PC-3 (cell line): ENCODE data around the gene AUH. TPM values are rescaled to one million over a fixed set of nuclear protein-coding genes. Genes with fewer than 3 reads are reported as not detected.
A peak's percentile ranks its signal among the peaks of the same experiment; 100 is the strongest.

ENCODE experiments used
- ATAC-seq: fragments of 200-7000 bp; cut with Tn5 transposase; 2 replicates; pipeline ENCODE4 v1.9.1; 2020; ENCODE audit warnings: mild to moderate bottlenecking, moderate library complexity
- BruUV-seq: library from RNA; stranded (reverse); fragments of 400-500 nt; replicated peaks from 2 replicates; lab custom pipeline; 2021; lab: Mats Ljungman, UMichigan
- CTCF ChIA-PET: fragments of 300-600 bp; sonication (Branson Sonifier 250); formaldehyde crosslinking; loops from one replicate; lab custom pipeline; 2022; ENCODE audit warnings: antibody characterized with exemption; lab: Charles Lee
- POLR2A ChIA-PET: fragments of 300-600 bp; sonication (Branson Sonifier 250); formaldehyde crosslinking; loops from one replicate; lab custom pipeline; 2022; ENCODE audit warnings: antibody characterized with exemption; ENCODE audit not compliant: unreplicated experiment; lab: Charles Lee
- DNase-seq: peaks from one replicate; pipeline ENCODE4 v3.0.0-alpha.2; 2015
- H2AFZ ChIP-seq: fragments of 300-600 bp; sonication (generic); 2 replicates; pipeline ENCODE4 v1.6.0; 2016; ENCODE audit warnings: antibody characterized with exemption, low read length
- H3F3A ChIP-seq: fragments of 300-600 bp; sonication (generic); one replicate; pipeline ENCODE4 v1.6.0; 2017; ENCODE audit warnings: antibody characterized with exemption, low read length, control low read depth, mild to moderate bottlenecking; ENCODE audit not compliant: unreplicated experiment
- H3K27ac ChIP-seq: fragments of 300-600 bp; sonication (generic); 2 replicates; pipeline ENCODE4 v1.5.1; 2016; ENCODE audit warnings: mild to moderate bottlenecking, low read length
- H3K27me3 ChIP-seq: fragments of 300-600 bp; sonication (generic); 2 replicates; pipeline ENCODE4 v1.6.1; 2016; ENCODE audit warnings: low read length, mixed read lengths
- H3K36me3 ChIP-seq: fragments of 300-600 bp; sonication (generic); 2 replicates; pipeline ENCODE4 v1.6.1; 2016; ENCODE audit warnings: low read depth, mixed run types, low read length, mixed read lengths
- H3K4me1 ChIP-seq: fragments of 300-600 bp; sonication (generic); 2 replicates; pipeline ENCODE4 v1.5.1; 2016; ENCODE audit warnings: low read length; ENCODE audit not compliant: insufficient read depth
- H3K4me2 ChIP-seq: fragments of 300-600 bp; sonication (generic); 2 replicates; pipeline ENCODE4 v1.6.0; 2016; ENCODE audit warnings: low read length
- H3K4me3 ChIP-seq: fragments of 300-600 bp; sonication (generic); 2 replicates; pipeline ENCODE4 v1.5.1; 2016; ENCODE audit warnings: mild to moderate bottlenecking, low read length, mixed read lengths
- H3K79me2 ChIP-seq: fragments of 300-600 bp; sonication (generic); 2 replicates; pipeline ENCODE4 v1.6.1; 2017; ENCODE audit warnings: low read length, mixed read lengths
- H3K9ac ChIP-seq: fragments of 300-600 bp; sonication (generic); 2 replicates; pipeline ENCODE4 v1.6.0; 2016; ENCODE audit warnings: mild to moderate bottlenecking, low read length
- H3K9me2 ChIP-seq: fragments of 300-600 bp; sonication (generic); replicated peaks from 2 replicates; pipeline ENCODE4 v1.6.1; 2016; ENCODE audit warnings: mixed run types, low read length, mixed read lengths
- H3K9me3 ChIP-seq: fragments of 300-600 bp; sonication (generic); 2 replicates; pipeline ENCODE4 v1.6.1; 2016; ENCODE audit warnings: low read length, mixed read lengths
- H4K20me1 ChIP-seq: fragments of 300-600 bp; sonication (generic); 2 replicates; pipeline ENCODE4 v1.6.1; 2016; ENCODE audit warnings: low read length, mixed read lengths
- CTCF ChIP-seq: fragments of 300-600 bp; sonication (generic); conservative IDR thresholded peaks from 2 replicates; pipeline ENCODE4 v1.5.1; 2017; ENCODE audit warnings: antibody characterized with exemption, low read depth, mild to moderate bottlenecking, low read length
- EZH2 ChIP-seq: fragments of 300-600 bp; sonication (generic); IDR thresholded peaks from one replicate; pipeline ENCODE4 v1.6.1; 2017; ENCODE audit warnings: antibody characterized with exemption, mild to moderate bottlenecking, low read length; ENCODE audit not compliant: unreplicated experiment
- EZH2phosphoT487 ChIP-seq: fragments of 300-600 bp; sonication (generic); IDR thresholded peaks from 2 replicates; pipeline ENCODE4 v1.6.1; 2018; ENCODE audit warnings: mild to moderate bottlenecking, antibody characterized with exemption, low read length, borderline replicate concordance
- intact Hi-C: fragments of 100-400 bp; cut with micrococcal nuclease; formaldehyde crosslinking; loops from 2 replicates; pipeline ENCODE4 v1.9.0; 2023
- total RNA-seq: library from RNA; depleted of rRNA; stranded (reverse); fragments of >200 nt; gene quantifications from 2 replicates; pipeline ENCODE4 v1.2.3, GENCODE V29; 2014

The AUH gene
- total RNA-seq, 1 experiment from 2014 or later, result 30.4 TPM

DNA sequence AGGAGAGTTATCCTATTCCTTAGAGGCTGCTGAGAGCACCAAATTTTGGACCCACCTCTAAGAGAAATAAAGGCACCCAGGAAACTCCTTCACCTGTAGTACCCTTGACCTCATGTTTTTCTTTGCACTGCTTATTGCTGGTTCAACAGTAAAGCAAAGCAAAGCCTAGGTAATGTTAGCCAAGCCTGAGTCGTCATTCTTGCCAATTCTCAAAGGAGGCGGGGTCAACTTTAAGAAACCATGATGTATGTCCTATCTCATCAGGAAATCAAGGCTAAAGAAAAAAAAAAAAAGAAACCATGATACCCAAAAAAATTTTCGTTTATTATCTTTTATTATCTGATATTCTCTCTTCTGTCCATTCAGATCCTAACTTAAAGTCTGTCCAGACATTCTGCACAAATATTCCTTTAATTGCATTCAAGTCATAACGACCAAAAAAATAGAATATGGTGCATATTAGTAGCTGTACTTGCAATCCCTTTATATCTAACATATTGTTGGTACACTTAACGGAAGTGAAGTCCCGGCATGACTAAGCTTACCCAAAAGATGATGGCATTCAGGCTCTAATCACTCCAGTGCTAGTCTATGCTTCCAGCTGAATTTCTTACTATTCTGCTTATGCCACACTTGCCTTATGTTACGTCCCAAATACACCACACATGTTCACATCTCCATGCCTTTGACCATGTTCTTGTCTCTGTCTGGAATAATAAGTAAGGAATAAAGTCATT, 1.8 kb downstream of the AUH start:
- DNase-seq, result peak; percentile 14
- no peak overlapping the region for H3K27ac ChIP-seq
- TF ChIP-seq EZH2phosphoT487 (no peak), EZH2 (no peak)
- no peaks in the 10 kb centered on the region for H3K9me2 ChIP-seq
- peaks cover 51% of the 10 kb centered on the region for H3K79me2 ChIP-seq
- H3K4me2 ChIP-seq, result peak overlapping the region; percentile 91
- BruUV-seq, result no TSS peak
- no peak overlapping the region for H3K9ac ChIP-seq
- no peaks in the 10 kb centered on the region for H4K20me1 ChIP-seq
- H3K36me3 ChIP-seq, result peaks cover under 1% of the 10 kb centered on the region; the same call in 1 of the 2 replicates
- no peaks in the 10 kb centered on the region for H3K27me3 ChIP-seq
- H3F3A ChIP-seq, result no peaks in the 10 kb centered on the region
- POLR2A ChIA-PET, result no interaction called here
- intact Hi-C loops, result loop anchor here (5.0 kb wide), 1 partner anchor 62 kb away; the partner anchor contains the start of gene NFIL3
- H3K9me3 ChIP-seq, result no peaks in the 10 kb centered on the region
- ATAC-seq, result no peak
- no peak overlapping the region for H2AFZ ChIP-seq
- CTCF ChIA-PET, result interaction anchor here (0.9 to 1.1 kb wide), 2 partner anchors 51 to 271 kb away, joined by 3 to 4 read pairs; no protein-coding TSS in a partner anchor
- H3K4me1 ChIP-seq, result peaks cover 13% of the 10 kb centered on the region
- H3K4me3 ChIP-seq, result peak overlapping the region; percentile 85

DNA sequence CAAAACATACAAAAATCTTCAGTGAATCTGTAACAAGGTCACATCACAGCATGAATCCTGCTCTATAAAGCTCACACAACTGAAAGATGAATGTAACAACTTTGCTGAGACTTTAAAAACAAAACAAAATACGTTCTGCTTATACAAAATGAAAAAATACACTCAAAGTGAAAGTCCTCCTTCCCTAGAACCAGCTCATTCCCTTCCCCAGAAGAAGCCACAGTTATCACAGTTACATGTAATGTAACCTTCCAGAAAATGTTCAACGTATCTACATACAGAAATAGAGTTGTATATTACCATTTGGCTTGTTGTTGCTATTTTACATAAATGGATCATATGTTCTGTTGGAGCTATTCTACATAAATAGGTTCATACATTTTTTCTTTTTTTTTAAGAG, 2.6 kb downstream of the AUH start:
- Histone ChIP-seq H3F3A (no peaks in the 10 kb centered on the region), H3K9me3 (no peaks in the 10 kb centered on the region), H3K4me1 (peaks cover 13% of the 10 kb centered on the region), H3K27ac (no peak overlapping the region), H3K9ac (no peak overlapping the region), H3K79me2 (peaks cover 51% of the 10 kb centered on the region), H3K27me3 (no peaks in the 10 kb centered on the region), H3K36me3 (peaks cover 8% of the 10 kb centered on the region; the same call in 1 of the 2 replicates), H3K4me3 (no peak overlapping the region), H2AFZ (no peak overlapping the region), H3K4me2 (no peak overlapping the region), H3K9me2 (no peaks in the 10 kb centered on the region), H4K20me1 (no peaks in the 10 kb centered on the region)
- ATAC-seq (no peak), DNase-seq (no peak)
- BruUV-seq, result no TSS peak
- intact Hi-C loops, result no loop called here
- ChIA-PET CTCF (no interaction called here), POLR2A (interaction anchor here (0.8 kb wide), 1 partner anchor 238 kb away, joined by 3 read pairs; no protein-coding TSS in a partner anchor)
- TF ChIP-seq EZH2phosphoT487, result no peak
- no peak for TF ChIP-seq CTCF
- TF ChIP-seq EZH2, result no peak

DNA sequence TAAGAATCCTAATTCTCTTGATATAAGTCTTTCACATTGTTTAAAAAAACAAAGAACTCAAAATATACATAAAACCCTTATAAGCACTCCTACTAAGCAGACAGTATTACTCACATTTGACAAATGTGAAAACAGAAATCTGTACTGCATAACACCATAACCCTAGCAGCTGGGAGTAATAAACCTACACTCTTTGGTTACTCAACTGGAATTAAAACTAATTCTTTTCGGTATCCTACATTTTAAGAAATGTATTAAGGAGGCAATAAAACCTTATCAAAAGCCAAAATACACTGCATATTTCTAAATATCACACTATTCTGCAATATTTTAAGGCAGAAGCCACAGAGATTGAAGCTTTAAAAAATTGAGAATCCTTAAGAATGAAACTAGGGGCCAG, 6.8 kb downstream of the AUH start:
- ChIA-PET POLR2A (no interaction called here), CTCF (no interaction called here)
- no TSS peak for BruUV-seq
- ATAC-seq (no peak), DNase-seq (no peak)
- Histone ChIP-seq H4K20me1 (no peaks in the 10 kb centered on the region), H3K4me2 (no peak overlapping the region), H2AFZ (no peak overlapping the region), H3K27me3 (no peaks in the 10 kb centered on the region), H3F3A (no peaks in the 10 kb centered on the region), H3K79me2 (peaks cover 33% of the 10 kb centered on the region), H3K27ac (no peak overlapping the region), H3K9ac (no peak overlapping the region), H3K4me1 (peaks cover 5% of the 10 kb centered on the region; the same call in 1 of the 2 replicates), H3K36me3 (peaks cover 8% of the 10 kb centered on the region; the same call in 1 of the 2 replicates), H3K9me2 (no peaks in the 10 kb centered on the region), H3K4me3 (no peak overlapping the region), H3K9me3 (no peaks in the 10 kb centered on the region)
- no peak for TF ChIP-seq CTCF
- intact Hi-C loops, result no loop called here
